Measurements from ENCODE around the gene SEMA3E. TPM values are rescaled to one million over a fixed set of nuclear protein-coding genes. Genes with fewer than 3 reads are reported as not detected.

SEMA3E gene
- total RNA-seq, 1 donor from 2014 or later, result 0.70 TPM

DNA sequence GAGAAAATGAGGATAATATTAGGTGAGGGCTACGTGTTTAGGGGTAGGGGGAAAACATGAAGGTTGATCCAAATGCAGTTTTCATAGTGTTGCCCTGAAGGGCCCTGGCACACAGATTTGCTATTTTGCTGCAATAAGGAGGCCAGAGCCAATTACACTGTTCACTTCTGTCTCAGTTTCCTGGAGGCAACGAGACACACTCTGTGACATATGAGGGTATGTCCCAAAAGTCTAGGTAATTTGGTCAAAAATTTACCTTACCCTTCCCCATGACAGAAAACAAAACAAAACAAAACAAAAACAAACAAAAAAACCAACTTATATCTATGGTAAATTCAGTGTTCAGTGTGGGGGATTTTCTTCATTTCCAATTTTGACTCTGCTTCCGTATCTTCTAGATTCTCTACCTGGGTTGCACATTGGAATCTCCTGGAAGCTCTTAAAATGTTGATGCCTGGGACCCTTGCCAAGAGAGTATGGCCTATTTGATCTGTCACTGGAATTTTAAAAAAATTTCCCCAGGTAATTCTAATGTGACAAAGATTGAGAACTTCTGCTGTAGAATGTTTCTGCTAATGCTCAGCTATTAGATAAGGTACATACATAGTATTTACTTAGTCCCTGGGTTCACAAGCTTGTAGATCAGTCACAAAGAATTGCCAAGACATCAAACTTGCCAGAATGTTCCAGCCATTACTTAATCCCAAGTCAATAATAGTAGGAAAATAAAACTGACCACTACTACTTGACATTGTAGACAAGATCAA, 139.5 kb downstream of the SEMA3E start:
- intact Hi-C loops (cut with DNase I), result no loop called here

DNA sequence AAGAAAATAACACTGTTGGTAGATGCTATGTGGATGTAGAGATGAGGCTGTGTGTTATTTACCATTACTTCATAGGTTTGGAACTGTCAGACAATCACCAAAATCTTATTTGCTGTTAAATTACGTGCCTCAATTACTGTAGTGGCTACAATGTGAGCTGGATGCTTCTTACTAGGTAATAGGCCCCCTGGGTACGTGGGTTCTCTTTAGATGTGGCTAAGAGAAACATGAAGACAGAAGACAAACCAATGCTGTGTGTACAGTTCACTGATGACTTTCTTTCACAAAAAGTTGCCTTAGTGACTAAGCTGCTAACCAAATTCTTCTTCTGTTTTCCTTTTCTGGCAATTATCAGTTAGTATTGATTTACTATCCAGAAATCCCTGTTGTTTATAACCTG, 144.6 kb downstream of the SEMA3E start:
- intact Hi-C loops (cut with DNase I), result no loop called here
- DNase-seq (ENCODE audit: low spot score), result no peak

More for the DNA sequence above, 139.5 kb downstream of the SEMA3E start:
- DNase-seq (ENCODE audit: low spot score), result no peak

DNA sequence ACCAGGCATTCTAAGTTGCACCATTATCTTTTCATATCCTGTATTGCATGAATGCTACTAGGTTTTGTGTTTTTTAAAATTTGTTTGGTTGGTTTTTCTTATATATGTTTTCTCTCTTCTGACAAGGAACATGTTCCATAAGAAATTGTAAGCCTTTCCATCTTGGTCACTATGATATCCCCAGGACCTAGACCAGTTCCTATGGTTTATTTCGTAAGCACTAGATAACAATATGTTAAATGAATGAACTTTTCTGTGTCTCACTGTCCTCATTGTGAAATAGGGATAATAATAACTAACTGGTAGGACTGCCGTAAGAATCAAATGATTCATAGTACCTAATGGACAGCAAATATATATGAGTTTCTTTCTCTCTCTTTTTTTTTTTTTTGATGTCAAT, 146.3 kb downstream of the SEMA3E start:
- DNase-seq (ENCODE audit: low spot score), result no peak
- intact Hi-C loops (cut with DNase I), result no loop called here

DNA sequence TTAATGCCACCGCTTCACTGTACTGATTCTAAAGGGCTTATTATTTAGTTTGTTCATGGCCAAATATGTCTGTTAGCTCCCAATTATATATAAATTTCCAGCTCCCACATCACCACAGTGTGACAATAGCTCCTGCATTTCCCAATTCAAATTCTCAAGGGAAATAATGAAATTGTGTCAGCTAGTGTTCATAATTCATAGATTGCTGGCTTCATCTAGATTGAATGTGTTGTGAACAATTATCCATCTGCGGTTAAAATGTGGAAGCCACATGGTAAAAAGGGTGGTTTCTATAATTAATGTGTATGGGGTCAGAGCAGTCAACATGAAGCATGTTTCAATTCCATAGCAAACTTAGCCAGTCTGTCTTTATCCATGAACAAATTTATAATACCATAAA, 154.3 kb downstream of the SEMA3E start:
- intact Hi-C loops (cut with DNase I), result no loop called here
- DNase-seq (ENCODE audit: low spot score), result no peak

DNA sequence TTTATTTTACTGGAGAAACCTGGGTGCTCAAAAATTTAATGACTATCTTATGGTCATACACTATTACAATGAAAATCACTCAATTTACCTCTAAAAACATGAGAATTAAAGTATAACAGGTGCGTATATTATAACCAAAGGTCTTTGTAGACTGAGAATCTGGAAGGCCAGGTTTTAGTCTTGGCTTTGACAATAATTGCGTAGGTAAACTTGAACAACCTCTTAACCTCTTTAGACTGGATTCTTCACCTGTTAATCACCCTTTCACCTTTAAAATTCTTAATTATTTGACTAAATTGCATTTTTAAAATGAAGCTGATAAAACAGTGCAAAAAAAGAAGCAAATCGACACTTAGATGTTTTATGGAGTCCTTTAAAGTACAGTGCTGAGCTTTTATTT, 156.1 kb downstream of the SEMA3E start:
- intact Hi-C loops (cut with DNase I), result no loop called here

DNA sequence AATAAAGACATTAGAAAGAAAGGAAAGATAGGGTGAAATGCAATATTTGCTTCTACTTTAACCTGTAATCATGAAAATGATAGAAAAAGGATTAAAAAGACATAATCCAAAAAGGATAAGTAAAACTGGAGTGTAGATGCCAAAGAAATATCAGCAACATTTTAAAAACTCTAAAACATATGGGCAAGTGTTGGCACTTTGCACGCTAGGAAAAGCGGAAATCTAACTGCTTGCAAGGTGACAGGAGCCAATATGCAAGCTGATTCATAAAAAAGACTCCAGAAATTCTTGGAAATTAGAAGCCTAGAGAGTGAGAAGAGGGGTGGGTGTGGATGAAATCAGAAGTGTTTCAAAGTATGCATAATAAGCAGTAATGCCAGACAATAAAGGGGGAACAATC, 161.1 kb downstream of the SEMA3E start:
- intact Hi-C loops (cut with DNase I), result no loop called here
- DNase-seq (ENCODE audit: low spot score), result no peak

More for the DNA sequence above, 156.1 kb downstream of the SEMA3E start:
- no peak for DNase-seq (ENCODE audit: low spot score)

DNA sequence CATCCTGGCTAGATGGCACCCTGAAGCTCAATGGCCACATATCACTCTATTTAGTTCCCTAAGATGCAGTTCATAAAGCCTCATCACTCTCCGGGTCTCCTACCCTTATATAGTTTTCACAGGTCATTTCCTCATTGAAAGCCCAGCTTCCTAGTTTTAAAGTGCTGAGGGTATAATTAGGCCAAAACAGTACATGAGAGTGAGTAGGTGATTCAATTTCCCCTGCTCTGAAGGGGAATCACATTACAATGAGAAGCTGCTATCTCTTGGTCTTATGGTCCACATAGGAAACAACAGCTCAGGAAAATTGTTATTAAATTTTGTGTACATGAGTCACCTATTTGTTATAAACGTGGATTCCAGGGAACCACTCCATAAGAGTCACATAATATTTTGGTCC, 162.0 kb downstream of the SEMA3E start:
- DNase-seq (ENCODE audit: low spot score), result no peak
- intact Hi-C loops (cut with DNase I), result no loop called here

DNA sequence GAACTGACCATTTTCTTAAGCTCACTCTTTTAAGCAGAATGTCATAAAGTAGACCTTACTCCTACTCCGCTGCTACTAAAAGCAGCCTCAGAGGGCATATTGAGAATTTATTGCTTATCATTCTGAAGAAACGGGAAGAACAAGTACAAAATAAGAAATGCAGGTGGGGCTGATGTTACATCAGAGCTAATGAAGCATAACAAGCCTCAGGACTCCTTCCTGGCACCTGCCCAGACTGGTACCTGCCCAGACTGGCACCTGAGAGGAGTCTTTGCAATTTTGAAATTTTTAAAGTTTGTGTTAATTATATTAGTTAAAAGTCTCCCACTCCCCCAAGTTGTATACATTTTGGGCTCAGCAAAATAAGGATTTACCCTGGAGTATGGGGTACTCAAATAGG, 162.4 kb downstream of the SEMA3E start:
- no peak for DNase-seq (ENCODE audit: low spot score)
- intact Hi-C loops (cut with DNase I), result no loop called here

DNA sequence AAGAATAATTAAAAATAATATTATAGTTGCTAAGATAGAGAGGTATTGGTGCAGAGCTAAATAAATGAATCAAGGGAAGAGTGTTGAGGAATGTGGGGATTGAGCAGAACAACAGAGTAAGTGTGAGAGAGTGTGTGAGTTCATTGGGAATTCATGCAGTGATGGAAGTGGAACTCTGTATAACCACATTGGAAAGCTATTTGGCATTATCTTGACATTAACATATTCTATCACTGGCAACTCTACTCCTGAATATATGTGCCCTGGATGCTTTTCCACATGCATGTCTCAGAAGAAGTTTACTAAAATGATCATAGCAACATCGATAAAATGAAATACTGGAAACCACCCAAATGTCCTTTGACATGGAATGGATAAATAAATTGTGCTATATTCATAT, 164.1 kb downstream of the SEMA3E start:
- intact Hi-C loops (cut with DNase I), result no loop called here
- no peak for DNase-seq (ENCODE audit: low spot score)

DNA sequence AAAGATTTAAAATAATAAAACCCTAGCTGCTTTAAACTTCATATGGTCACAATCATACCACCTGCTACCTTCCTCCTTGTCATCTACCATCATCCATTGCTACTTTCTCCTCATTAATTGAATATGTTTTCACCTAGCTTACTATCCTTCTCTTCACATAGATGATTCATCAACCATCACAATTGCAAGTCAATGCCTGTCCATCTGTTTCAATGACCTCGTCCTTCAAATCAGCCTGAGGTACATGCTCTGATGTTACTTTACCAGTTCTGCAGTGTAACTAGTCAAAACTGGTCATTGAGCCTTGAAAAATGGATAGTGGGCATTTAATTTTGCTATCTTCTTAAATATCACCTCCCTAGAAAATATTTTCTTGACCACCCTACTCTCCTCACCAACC, 164.7 kb downstream of the SEMA3E start:
- DNase-seq (ENCODE audit: low spot score), result no peak
- intact Hi-C loops (cut with DNase I), result no loop called here

DNA sequence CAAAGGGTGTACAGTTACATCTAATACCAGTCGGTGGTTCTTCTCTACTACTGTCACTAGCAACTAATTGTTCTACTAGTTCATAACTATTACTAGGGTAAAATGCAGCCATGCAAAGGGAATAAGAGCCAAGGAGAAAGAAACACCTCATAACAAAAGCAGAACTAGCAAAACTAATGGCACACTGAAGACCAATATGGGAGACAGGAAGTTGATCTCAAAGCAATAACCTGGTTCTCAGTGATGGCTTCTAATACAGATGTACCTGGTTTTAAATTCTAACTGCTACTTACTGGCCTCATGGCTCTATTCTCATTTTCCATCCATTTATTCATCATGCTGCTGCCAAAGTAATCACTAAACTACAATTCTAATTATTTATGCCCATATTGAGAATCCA, 170.3 kb downstream of the SEMA3E start:
- DNase-seq (ENCODE audit: low spot score), result no peak
- intact Hi-C loops (cut with DNase I), result no loop called here

DNA sequence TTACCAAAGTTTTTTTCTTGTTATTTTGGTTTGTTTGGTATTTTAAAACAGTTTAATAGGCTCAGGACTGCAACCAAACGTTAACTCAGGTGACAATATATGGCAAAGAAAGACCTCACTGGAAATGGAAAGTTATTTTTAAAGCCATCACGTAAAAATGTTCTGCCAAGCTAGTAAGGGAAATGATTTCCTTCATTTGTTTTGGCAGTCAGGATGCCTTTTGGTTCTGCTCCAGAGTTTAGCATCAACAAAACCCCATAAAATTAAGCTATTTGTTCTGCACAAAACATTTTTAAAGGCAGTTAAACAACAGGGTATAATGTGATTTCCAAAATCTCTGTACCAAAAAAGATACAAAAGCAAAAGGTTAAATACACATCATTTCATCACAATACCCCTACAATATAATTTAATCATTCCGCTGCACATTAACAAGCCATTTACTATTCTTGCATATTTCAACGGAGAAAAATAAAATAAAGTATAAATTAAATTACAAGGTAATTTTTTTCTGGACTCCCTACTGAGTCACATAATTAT, 172.4 kb downstream of the SEMA3E start:
- DNase-seq (ENCODE audit: low spot score), result no peak
- intact Hi-C loops (cut with DNase I), result no loop called here

DNA sequence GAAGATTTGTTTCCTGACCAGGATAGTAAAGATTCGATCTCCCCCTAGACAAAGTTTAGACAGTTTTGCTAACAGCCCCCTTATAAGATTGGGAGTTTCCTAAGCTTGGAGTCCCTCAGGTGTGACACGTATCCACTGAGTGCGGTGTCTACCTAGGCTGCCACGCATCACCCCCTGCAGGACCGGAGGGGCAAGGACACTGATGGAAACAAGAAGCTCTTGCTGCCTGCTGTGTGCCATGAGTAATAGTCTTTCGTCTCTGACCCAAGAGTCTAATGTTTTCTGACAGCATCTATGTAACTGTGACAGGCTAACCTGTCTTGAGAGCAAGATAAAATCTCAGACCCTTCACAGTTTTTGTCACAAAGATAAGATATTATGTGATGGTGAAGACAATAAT, 173.5 kb downstream of the SEMA3E start:
- no peak for DNase-seq (ENCODE audit: low spot score)
- intact Hi-C loops (cut with DNase I), result no loop called here

DNA sequence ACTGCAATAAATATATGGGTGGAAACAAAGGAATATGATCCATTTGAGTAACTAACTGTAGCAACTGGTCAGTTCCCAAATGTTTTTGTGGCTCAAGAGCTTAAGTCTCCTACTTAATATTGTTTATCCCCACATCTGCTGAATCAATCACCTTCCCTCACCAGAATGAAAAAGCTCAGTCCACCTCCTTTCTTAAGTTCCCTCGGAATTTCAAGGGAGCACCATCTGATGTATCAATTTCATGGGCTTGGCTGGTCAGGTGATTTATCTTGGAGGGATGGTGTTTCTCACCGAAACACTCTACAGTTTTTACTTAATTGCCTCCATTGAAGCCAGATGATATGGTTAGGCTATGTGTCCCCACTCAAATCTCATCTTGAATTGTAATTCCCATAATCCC, 176.6 kb downstream of the SEMA3E start:
- intact Hi-C loops (cut with DNase I), result no loop called here
- no peak for DNase-seq (ENCODE audit: low spot score)

DNA sequence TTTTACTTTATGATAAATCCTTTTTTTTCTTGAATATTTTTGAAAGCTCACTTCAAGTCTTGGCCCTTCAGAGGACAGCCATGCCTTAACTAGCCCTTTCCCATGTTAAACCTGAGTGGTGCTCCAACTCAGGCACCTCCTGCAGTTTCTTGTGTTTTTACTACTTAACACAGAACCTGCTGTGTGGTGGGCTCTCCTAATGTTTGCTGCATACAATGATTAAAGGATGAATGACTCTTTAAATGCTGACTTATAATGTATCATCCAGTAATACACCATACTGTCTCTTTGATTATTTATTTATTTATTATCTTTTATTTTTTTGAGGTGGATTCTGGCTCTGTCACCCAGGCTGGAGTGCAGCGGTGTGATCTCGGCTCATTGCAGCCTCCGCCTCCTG, 179.4 kb downstream of the SEMA3E start:
- no peak for DNase-seq (ENCODE audit: low spot score)
- intact Hi-C loops (cut with DNase I), result no loop called here

DNA sequence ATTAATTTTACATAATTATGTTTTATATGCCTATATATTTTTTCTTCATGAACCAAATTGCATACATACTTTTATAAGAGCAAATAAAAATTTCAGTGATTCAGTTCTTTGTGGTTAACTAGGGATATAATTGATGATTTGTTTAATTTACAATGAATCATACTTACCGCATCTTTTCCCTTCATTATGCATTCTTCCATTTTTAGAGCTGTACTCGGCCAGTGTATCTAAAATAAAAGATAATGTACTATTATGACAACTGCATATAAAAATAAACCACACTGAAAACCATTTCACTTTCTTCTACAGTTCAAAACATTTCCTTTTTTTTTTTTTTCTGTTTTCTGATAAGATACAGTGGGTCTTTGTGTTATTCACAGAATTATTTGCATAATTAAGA, 179.9 kb downstream of the SEMA3E start:
- DNase-seq (ENCODE audit: low spot score), result no peak
- intact Hi-C loops (cut with DNase I), result no loop called here

DNA sequence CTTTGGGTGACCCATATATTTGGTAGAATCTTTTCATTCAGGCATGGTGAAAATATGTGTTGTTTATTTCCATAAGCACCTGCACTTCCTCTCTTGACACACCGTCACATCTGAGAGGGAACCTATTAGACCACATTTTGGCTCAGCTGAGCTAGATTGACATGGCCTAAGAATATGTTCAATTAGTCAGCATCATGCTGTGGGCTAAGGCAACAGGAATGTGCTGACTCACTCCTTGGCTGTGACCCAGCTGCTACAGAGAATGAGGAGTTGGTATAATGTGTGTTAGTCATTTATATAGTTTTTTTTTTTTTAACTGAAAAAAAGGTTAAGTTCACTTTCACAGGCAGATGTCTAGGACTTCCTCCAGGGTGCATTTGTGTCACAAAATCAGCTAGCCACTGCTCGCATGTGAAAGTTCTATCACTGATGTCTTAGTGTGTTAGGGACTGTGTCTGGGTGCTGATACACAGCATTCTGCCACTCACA, 180.6 kb downstream of the SEMA3E start:
- intact Hi-C loops (cut with DNase I), result no loop called here

DNA sequence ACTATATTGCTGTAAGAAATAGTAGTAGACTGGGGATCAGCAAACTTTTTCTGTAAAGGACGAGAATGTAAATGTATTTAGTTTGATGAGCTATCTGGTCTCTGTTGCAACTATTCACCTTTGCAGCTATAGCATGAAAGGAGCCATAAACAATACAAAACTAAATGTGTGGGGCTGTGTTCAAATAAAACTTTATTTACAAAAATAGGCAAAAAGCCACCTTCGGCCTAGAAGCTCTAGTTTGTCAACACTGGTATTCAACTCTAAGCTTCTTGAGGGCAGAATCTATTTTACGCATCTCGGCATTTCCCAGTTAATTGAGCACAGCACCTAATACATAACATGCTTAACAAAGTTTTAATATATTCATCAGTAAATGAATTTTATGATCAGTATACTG, 181.4 kb downstream of the SEMA3E start:
- intact Hi-C loops (cut with DNase I), result no loop called here
- no peak for DNase-seq (ENCODE audit: low spot score)

More for the DNA sequence above, 180.6 kb downstream of the SEMA3E start:
- DNase-seq (ENCODE audit: low spot score), result peak; percentile 78

DNA sequence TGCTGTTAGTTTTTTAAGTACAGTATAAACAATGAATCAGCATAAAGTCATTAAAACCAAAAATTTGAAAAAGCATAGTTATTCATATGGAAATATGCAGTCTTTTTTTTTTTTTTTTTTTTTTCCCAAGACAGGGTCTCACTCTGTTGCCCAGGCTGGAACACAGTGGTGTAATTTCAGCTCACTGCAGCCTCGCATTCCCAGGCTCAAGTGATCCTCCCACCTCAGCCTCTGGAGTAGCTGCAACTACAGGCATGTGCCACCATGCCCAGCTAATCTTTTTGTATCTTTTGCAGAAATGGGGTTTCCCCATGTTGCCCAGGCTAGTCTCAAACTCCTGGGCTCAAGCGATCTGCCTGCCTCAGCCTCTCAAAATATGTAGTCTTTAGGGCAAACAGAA, 182.0 kb downstream of the SEMA3E start:
- DNase-seq (ENCODE audit: low spot score), result no peak
- intact Hi-C loops (cut with DNase I), result no loop called here

DNA sequence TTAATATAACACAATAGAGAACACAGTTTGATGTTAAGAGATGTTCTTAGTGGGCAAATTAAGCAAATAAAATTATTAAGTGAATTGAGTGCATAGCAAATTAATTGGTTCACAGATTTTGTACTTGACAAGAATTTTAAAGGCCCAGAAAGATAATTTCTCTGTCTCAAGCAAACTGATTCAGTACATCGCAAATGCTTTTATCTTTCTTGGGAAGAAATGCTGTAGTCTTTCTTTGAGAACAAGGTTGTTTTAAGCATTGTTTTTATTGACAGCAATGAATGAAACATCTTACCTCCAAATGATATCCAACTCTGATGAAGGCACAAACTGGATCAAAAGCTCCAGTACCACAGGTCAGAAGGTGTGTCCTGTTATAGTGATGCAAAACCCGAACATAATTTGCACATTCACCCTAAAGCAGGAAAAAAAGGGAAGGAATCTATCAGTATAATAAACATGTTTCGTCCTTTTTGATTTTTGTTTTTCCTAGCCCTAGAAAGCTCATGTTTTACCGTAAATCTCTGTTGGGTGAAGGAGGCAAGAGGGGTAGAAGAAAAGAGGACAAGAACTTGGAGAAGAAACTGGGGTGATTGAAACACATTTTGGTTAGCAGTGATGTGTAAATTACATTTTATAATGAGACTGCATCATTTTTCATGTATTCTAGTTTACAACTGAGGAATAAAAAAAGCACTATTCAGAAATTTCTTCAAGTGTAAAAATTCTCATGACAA, 182.6 kb downstream of the SEMA3E start:
- intact Hi-C loops (cut with DNase I), result no loop called here
- no peak for DNase-seq (ENCODE audit: low spot score)

DNA sequence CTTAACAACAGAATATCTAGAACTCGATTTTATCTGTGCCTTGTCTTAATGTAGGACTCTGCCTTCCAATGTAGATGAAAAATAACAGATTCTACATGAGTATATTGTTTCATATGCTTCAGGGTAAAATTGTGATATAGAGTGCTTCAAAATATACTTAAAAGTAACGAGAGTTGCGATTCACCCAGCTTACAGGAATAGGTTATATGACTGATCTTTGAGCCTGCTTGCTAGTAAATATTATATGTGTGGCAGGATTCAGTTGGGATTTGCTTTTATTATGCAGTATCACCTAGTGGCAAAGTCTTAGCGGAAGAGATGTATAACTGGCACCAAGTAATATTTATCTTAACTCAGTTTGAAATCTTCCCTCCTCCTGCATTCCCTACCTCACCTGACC, 183.3 kb downstream of the SEMA3E start:
- no peak for DNase-seq (ENCODE audit: low spot score)
- intact Hi-C loops (cut with DNase I), result no loop called here

Measured in cardiac septum (tissue), 1 donor.